KMS-11 (cell line): Measurements from ENCODE around the gene REEP1.

ENCODE experiments used
- H2AFZ ChIP-seq: fragments of 200-600 bp; sonication (generic); 2 replicates; pipeline ENCODE4 v1.6.1; 2016; ENCODE audit warnings: antibody characterized with exemption, mixed run types, low read depth
- H3K27ac ChIP-seq: fragments of 200-600 bp; sonication (generic); 2 replicates; pipeline ENCODE4 v1.6.1; 2016; ENCODE audit warnings: mild to moderate bottlenecking, mixed run types
- H3K27me3 ChIP-seq: fragments of 200-600 bp; sonication (generic); 2 replicates; pipeline ENCODE4 v1.6.1; 2017; ENCODE audit warnings: mild to moderate bottlenecking, low read depth, mixed run types, moderate library complexity; ENCODE audit not compliant: insufficient read depth
- H3K36me3 ChIP-seq: fragments of 200-600 bp; sonication (generic); 2 replicates; pipeline ENCODE4 v1.6.1; 2017; ENCODE audit warnings: mild to moderate bottlenecking, mixed run types; ENCODE audit not compliant: insufficient read depth
- H3K4me1 ChIP-seq: fragments of 200-600 bp; sonication (generic); 2 replicates; pipeline ENCODE4 v1.6.1; 2016; ENCODE audit warnings: mild to moderate bottlenecking, low read depth, mixed run types; ENCODE audit not compliant: poor library complexity, severe bottlenecking
- H3K4me2 ChIP-seq: fragments of 200-600 bp; sonication (generic); 2 replicates; pipeline ENCODE4 v1.7.0; 2016; ENCODE audit warnings: mild to moderate bottlenecking, mixed run types
- H3K4me3 ChIP-seq: fragments of 200-600 bp; sonication (generic); IDR thresholded peaks from 2 replicates; pipeline ENCODE4 v1.6.1; 2017; ENCODE audit warnings: low read depth, low read length, mixed read lengths; ENCODE audit not compliant: insufficient read depth
- H3K79me2 ChIP-seq: fragments of 200-600 bp; sonication (generic); 2 replicates; pipeline ENCODE4 v1.6.1; 2016; ENCODE audit warnings: low read depth, mixed run types; ENCODE audit not compliant: insufficient read depth
- H3K9ac ChIP-seq: fragments of 200-600 bp; sonication (generic); 2 replicates; pipeline ENCODE4 v1.6.1; 2016; ENCODE audit warnings: mild to moderate bottlenecking, mixed run types
- H4K20me1 ChIP-seq: fragments of 200-600 bp; sonication (generic); 2 replicates; pipeline ENCODE4 v1.6.1; 2016; ENCODE audit warnings: mild to moderate bottlenecking, mixed run types; ENCODE audit not compliant: insufficient read depth
- TF ChIP-seq, protein P1 (sequence below): fragments of 200-600 bp; sonication (generic); conservative IDR thresholded peaks from 2 replicates; pipeline ENCODE4 v1.6.1; 2017; ENCODE audit warnings: low read depth, mild to moderate bottlenecking, antibody characterized with exemption, low read length, moderate library complexity, mixed read lengths

The REEP1 gene

DNA sequence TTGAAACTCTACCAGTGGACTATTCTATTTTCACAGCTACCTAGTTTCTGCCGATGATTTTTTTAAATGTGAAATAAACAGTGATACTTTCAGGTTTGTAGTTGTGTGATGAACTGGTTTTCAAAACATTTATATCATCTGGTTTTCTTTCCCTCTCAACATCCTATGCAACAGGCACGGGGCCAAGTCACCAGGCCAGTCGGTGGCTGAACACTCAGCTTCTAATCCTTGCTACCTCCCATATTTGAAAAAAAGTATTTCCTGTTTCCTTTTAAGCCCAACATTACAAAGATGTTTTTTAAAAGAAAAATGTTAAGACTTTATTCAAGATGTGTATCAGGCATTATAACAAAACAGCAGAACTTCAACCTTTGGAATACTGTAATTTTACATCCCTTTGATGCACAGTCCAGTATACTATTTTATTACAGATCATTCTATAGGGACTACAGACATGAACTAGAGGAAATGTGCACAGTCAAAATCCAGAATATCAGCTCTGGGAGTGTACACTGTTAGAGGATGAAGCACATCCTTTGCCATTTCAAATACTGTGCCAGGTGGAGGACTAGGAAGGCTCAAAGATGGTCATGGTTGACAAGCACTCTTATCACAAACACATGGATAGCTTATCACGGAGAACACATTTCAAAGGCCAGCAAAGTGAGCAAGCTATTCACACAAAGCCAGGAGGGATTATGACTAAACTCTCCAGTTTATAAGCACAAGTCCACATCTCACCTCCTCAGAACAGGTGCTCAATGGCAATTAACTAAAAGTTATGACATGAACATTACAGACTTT, 123.5 kb downstream of the REEP1 start:
- TF ChIP-seq, protein P1, sequence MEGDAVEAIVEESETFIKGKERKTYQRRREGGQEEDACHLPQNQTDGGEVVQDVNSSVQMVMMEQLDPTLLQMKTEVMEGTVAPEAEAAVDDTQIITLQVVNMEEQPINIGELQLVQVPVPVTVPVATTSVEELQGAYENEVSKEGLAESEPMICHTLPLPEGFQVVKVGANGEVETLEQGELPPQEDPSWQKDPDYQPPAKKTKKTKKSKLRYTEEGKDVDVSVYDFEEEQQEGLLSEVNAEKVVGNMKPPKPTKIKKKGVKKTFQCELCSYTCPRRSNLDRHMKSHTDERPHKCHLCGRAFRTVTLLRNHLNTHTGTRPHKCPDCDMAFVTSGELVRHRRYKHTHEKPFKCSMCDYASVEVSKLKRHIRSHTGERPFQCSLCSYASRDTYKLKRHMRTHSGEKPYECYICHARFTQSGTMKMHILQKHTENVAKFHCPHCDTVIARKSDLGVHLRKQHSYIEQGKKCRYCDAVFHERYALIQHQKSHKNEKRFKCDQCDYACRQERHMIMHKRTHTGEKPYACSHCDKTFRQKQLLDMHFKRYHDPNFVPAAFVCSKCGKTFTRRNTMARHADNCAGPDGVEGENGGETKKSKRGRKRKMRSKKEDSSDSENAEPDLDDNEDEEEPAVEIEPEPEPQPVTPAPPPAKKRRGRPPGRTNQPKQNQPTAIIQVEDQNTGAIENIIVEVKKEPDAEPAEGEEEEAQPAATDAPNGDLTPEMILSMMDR, result no peak
- Histone ChIP-seq H3K4me2 (no peak overlapping the region), H3K4me1 (no peaks in the 10 kb centered on the region)

DNA sequence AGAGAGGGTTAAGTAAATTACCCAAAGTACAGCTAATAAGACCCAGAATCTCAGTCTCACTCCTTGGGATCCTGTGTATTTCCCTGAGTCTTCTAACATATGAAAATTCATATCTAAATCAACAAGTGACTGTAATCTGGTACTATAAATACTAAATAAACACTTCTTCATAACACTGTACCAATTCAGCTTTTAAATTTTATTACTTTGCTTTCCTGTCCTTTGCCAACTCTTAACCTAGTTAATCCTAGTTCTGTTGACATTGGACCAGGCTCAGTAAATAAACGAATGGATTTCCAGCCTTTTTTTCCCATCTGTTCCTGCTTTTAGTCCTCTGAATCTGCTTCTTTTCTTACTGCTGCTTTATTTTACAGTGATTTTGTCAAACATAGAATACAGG, 124.4 kb downstream of the REEP1 start:
- Histone ChIP-seq H3K4me1 (no peaks in the 10 kb centered on the region), H3K36me3 (peaks cover 13% of the 10 kb centered on the region; the same call in 1 of the 2 replicates), H3K79me2 (no peaks in the 10 kb centered on the region), H3K27me3 (no peaks in the 10 kb centered on the region), H3K9ac (no peak overlapping the region), H3K27ac (no peak overlapping the region), H2AFZ (no peak overlapping the region), H4K20me1 (no peaks in the 10 kb centered on the region), H3K4me2 (no peak overlapping the region), H3K4me3 (no peak overlapping the region)
- TF ChIP-seq, protein P1, result no peak

More for the DNA sequence above, 123.5 kb downstream of the REEP1 start:
- Histone ChIP-seq H4K20me1 (no peaks in the 10 kb centered on the region), H3K27ac (no peak overlapping the region), H3K9ac (no peak overlapping the region), H3K79me2 (no peaks in the 10 kb centered on the region), H3K4me3 (no peak overlapping the region), H3K36me3 (peaks cover 6% of the 10 kb centered on the region; the same call in 1 of the 2 replicates), H3K27me3 (no peaks in the 10 kb centered on the region), H2AFZ (no peak overlapping the region)

DNA sequence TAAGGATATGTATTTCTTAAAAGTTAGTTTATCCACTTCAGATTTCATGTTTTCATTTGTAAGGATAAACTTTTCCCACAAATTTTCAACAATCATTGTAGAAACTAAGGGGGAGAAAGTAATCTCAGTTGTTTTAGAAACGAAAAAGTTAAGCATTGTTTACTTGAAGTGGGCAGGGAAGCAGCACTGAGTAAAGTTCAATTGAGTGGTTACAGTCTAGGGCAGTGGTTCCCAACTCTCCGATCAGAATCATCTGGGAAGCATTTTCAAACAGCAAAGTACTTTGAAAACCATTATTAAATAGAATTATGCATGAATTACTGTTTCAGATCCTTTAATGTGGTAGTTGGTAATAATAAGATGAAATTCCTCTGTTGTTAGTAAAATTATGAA, 125.6 kb downstream of the REEP1 start:
- TF ChIP-seq, protein P1, result no peak
- Histone ChIP-seq H3K9ac (no peak overlapping the region), H3K4me3 (no peak overlapping the region), H4K20me1 (no peaks in the 10 kb centered on the region), H2AFZ (no peak overlapping the region), H3K79me2 (no peaks in the 10 kb centered on the region), H3K4me1 (no peaks in the 10 kb centered on the region), H3K36me3 (peaks cover 14% of the 10 kb centered on the region; the same call in 1 of the 2 replicates), H3K27ac (no peak overlapping the region), H3K4me2 (no peak overlapping the region), H3K27me3 (no peaks in the 10 kb centered on the region)

DNA sequence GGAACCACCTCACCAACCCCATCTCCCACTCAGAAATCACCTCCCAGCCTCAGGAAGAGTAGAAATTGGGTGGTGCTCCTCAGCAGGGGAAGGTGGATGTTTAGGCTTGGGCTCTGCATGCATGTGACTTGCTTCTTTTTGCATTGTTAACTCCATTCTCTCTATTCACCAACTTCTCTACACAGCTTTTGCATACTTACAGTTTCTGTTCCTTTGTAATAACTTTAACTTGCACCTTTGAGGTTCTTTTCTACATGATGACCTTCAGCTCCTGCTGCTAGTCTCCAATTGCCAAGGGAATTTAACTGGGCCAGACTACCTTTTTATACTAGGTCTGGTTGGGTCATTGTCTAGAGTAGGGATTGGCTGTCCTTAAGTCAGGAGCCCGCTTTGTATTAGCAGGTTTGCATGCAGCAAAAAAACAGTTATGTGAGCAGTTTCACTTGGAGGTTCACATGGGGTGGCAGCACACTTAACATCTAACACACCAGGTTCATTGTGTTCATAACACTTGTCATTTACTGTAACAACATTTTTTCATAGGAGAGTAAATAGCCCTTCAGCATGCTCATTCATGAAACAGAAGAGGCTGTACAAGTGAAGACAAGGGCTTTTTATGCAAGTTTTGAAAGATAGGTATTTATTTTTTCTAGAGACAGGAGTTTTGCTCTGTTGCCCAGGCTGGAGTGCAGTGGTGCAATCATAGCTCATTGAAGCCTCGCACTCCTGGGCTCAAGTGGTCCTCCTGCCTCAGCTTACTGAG, 126.2 kb downstream of the REEP1 start:
- Histone ChIP-seq H3K9ac (no peak overlapping the region), H3K79me2 (no peaks in the 10 kb centered on the region), H3K27me3 (no peaks in the 10 kb centered on the region), H3K4me1 (no peaks in the 10 kb centered on the region), H3K4me3 (no peak overlapping the region), H3K27ac (no peak overlapping the region), H3K4me2 (no peak overlapping the region), H4K20me1 (no peaks in the 10 kb centered on the region), H3K36me3 (peaks cover 14% of the 10 kb centered on the region; the same call in 1 of the 2 replicates), H2AFZ (no peak overlapping the region)
- TF ChIP-seq, protein P1, result no peak
